HCEC 1CT (cell line): Measurements from ENCODE around the gene RNF114.
"Not testable (repeated sequence)": the region's sequence is repeated elsewhere in the genome, so short reads cannot be mapped to it uniquely, and the experiment has no call there.

Source experiments
- DNase-seq: peaks from one replicate; pipeline ENCODE4 v3.0.0-alpha.2; 2017

The RNF114 gene

DNA sequence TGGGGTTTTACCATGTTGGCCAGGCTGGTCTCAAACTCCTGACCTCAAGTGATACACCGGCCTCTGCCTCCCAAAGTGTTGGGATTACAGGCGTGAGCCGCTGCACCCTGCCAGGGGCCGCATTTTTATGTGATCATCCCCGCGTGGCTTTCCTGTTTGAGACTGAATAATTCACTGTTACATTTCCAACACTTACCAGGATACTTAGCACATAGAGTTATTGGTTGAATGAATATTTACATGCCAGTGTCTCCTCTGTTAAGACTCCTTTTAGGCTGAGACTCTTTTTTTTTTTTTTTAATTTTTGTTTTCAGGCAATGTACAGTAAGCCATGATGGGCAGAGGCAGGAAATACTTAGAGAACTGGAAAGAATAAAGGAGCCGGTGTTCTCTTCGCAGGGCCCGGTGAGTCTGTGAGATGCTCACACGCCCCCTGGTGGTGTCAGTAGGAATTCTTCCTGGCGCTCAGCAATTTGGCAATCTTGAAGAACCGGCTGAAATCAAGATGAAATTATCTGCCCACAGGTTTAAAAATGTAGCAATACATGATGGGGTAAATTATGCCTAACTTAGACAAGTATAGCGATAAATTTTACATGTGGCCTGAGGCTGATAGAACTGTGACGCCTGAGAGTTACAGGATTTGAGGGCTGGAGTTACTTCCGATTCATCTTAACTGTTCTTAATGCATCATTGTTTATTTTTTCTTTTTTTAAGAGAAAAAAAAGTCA, 7.6 kb upstream of the RNF114 start:
- DNase-seq: peak; percentile 75

GRCh38 chr20:49929142-49929494, 7.1 kb upstream of the RNF114 start:
- DNase-seq: no peak

- DNase-seq: no peak
Measured at GRCh38 chr20:49935746-49936152, 448 bp upstream of the RNF114 start.

GRCh38 chr20:49937027-49937929, 1.1 kb downstream of the RNF114 start:
- DNase-seq: no peak

DNA sequence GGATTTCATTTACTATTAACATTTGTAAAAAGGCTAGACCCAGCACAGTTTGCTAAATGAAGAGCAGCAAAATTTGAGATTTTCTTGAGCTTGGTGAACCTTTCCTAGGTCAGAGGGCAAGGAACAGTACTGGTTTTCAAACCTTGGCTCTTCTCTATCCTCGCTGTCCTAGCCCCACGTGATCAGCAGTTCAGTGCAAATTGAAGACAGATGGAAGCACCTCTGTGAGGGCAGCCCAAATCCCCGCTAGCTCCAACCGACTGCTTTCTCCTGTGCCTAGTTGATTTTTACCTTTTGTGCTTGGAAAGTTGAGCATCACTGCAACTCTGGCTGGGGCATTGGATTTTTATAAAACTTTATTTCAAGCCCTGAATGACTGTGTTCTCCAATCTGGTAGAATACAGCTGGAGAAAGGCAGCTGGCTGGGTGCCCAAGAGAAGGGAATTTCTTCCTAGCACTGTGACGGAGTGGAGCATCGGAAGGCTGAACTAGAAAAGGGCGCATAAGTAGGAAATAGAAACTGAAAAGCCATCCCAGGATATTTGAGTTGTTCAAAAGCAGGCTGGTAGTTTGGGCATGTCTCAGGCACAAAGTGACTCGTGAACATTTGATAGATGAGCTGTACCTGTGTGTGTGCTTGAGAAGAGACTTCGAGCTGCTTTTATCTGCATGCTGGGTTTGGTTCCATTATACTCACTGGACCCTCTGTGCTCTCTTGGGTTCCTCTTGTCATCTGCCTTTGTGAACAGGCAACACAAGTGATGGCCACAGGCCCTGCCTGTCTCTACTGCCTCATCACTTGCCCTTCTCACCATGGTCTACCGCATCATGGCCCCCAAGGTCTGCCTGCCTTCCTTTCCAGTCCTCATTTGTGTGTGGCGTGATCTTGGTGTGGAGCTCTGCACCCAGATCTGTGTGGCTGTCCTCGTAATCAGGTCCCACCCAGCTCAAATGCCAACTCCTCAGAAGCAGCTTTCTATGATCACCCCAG, 2.3 kb downstream of the RNF114 start:
- no peak for DNase-seq

DNA sequence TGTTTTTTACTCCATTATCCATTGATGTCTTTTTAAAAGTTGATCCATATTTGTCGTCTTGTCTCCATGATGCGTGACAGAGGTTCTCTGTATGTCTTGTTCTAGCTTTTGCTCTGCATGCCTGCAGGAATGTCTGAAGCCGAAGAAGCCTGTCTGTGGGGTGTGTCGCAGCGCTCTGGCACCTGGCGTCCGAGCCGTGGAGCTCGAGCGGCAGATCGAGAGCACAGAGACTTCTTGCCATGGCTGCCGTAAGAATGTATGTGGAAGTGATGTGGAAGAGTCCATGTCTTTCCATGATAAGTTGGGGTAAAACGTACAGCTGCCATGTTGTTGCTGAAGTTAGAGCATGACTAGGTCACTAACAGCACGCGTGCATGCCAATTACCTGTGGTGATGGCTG, 5.3 kb downstream of the RNF114 start:
- no peak for DNase-seq

- DNase-seq: no peak
Measured at GRCh38 chr20:49942303-49942702, 6.1 kb downstream of the RNF114 start.

- no peak for DNase-seq
Measured at GRCh38 chr20:49942942-49943341, 6.7 kb downstream of the RNF114 start.

- DNase-seq: no peak
Measured at GRCh38 chr20:49945306-49945700, 9.1 kb downstream of the RNF114 start.

- DNase-seq: no peak
Measured at GRCh38 chr20:49945701-49946477, 9.7 kb downstream of the RNF114 start.

GRCh38 chr20:49948178-49948577, 12.0 kb downstream of the RNF114 start:
- peak; percentile 5 for DNase-seq

DNA sequence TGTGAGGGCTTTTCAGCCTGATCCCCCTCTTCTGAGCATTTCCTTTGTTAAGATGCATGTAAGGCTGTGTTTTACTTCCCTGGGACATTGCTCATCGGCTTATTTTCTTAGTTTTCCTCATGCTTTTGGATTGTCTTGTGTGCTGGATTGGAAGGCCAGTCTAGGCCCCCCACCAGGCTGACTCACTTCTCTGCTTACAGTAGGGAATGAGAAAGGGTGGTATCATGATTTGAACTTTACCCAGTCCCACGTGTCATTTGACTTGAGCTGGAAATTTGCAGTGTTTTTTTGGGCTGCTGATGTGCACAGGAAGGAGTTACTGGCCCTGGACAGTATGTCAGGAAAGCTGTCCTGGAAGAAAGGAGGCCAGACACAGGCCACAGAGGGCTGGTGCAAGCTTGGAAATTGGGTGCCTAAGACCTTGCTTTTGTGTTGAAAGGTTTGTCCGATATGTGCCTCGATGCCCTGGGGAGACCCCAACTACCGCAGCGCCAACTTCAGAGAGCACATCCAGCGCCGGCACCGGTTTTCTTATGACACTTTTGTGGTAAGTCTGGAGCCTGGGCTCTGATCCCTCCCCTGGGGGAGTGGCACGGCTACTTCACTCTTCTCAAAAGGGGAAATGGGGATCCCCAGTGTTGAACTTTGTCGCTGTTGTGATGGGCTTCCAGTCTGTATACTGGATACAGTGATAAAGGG, 12.8 kb downstream of the RNF114 start:
- peak; percentile 94 for DNase-seq

DNA sequence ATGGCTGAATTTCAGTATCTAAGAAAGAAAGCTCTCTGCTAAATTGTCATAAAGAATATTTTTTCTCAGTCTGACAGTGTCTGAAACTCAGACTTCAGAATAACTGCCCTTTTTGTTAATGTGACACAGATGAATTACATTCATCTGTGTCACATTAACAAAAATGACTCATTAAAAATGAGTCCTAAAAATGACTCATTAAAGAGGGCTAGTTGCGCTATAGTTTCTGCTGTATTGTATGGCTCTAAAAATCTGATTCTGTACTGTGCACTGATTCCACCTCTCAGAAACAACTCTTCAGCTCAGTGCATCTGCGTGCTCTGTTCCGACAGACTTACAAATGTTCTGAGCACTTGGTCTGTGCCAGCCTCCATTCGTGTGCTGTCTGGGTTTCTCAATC, 15.0 kb downstream of the RNF114 start:
- peak; percentile 84 for DNase-seq

DNA sequence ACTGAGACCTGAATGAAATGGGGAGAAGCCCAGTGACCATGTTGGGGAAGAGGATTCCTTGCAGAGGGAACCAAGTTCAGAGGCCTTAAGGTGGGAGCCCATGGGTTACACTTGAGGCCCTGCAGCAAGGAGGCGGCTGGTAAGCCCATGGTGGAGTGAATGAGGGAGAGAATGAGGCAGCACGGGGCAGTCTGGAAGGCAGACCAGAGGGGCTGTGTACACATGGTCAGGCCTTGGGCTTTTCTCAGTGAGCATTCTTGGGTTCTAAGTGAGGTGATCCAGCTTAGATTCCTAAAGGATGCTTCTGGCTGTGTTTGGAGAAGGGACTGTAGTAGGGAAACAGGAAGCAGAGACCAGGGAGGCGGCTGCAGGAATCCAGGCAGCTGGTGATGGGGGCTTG, 19.0 kb downstream of the RNF114 start:
- DNase-seq: no peak

DNA sequence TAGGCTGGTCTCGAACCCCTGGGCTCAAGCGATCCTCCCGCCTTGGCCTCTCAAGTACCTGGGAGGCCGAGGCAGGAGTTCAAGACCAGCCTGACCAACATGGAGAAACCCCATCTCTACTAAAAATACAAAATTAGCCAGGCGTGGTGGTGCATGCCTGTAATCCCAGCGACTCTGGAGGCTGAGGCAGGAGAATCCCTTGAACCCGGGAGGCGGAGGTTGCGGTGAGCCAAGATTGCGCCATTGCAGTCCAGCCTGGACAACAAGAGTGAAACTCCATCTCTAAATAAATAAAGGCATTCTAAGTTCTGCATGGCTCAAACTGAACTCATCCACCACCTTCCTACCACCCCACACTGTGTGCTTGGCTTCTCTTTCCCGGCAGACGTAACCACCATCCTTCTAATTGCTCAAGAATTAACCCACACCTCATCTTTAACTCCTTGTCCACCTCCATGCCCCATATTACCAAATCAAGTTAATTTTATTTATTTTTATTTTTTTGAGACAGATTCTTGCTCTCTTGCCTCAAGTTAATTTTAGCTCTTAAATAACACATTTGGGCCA, 19.7 kb downstream of the RNF114 start:
- not testable (repeated sequence) for DNase-seq

- no peak for DNase-seq
Measured at GRCh38 chr20:49956689-49957088, 20.5 kb downstream of the RNF114 start.

- not testable (repeated sequence) for DNase-seq
Measured at GRCh38 chr20:49957089-49957938, 21.1 kb downstream of the RNF114 start.

DNA sequence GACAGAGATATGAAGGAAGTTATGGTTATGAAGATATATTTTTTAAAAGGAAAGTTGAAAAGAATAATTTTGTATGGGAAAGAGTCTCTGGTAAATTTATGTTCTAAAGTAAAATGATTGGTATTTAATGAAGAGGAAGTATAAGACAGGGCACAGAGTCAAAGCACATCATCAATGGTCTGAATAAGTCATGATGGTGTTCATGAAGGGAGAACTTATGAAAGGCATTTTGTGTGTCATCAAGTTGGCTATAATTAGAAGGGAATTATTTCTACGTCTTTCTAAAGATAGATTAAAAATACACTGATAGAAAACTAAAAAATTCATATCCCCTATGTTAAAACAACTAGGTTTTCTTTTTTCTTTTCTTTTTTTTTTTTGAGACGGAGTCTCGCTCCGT, 25.2 kb downstream of the RNF114 start:
- DNase-seq: no peak

DNA sequence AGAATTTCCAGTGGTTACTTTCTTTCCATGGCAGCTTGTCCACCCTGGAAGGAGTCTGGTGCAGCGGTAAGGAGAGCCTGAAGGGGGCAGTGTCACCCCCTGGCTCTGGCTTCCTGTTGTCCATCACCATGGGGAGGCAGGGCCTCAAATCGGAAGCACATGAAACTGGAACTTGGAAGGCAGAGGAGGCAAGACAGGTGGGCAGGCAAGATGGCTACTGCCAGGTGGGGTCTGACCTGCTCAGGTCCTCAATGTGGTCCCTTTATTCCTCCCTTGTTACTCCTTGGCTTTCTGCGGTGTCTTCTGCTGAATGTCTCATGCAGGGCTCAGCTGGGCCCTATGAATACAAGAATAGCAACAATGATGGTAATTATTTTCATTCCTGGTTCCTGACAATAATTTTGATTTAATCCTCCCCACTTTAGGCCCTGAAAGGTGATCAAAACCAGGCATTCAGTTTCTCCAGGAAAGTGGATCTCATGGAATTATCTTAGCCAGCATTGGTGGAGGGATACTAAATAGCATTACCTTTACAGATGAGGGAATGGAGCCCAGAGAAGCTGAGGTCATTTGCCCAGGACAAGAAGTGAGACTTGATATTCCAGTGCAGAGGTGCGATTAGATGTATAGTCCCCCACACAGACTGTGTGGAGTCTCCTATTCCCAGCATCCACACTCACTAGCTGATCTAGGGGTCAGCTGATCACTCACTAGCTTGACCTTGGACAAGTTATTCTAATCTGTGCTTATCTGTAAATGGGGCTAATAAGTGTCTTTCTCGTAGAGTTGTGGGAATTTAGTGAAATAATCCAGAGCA, 29.0 kb downstream of the RNF114 start:
- DNase-seq: peak; percentile 38
